GM04503 (cell line): Measurements from ENCODE around the gene OGFRL1.

Experiments used
- DNase-seq: peaks from one replicate; pipeline ENCODE4 v3.0.0-alpha.2; 2012; ENCODE audit warnings: low read depth

The OGFRL1 gene

DNA sequence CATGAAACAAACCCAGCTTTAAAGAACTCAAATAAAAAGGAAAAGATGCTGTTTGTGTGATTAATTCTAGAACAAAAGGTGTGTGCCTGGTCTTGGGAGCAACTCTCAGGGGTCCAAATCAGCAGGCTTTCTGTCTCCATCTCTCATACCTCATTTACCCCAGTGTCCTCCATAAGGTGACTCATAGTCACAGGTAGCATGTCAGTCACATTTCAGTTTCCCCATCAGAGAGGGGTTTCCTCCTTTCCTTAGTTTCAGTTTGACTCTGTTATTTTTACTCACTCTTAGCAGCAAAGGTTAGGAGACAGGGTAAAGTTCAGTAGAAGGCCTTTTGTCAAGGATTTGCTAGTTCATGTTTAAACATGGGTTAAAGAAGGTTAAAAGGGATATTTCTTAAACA is 46.2 kb downstream of the OGFRL1 start:
- no peak for DNase-seq

DNA sequence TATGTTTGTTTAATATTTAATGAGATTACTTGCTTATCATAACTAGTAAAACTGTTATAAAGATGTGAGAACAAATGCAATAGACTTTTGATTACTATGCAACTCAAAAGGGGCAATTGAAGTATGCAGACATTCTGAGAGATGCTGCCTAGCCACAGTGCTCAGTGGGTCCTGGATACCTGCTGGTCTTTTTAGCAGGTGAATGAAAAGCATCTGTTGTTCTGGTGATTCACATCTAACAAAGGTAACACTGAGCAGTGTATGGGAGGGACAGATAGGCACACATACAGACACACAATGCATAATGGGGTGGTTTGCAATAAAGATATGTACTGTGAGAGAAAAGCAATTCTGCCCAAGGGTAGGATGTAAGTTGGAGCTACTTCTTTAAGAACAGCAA is 46.9 kb downstream of the OGFRL1 start:
- DNase-seq: no peak

DNA sequence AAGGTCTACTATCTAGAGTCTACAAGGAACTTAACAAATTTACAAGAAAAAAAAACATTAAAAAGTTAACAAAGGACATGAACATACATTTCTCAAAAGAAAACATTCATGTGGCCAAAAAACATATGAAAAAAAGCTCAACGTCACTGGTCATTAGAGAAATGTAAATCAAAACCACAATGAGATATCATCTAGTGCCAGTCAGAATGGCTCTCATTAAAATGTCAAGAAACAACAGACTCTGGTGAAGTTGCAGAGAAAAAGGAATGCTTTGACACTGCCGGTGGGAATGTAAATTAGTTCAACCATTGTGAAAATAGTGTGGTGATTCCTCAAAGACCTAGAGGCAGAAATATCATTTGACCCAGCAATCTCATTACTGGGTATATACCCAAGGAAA is 48.3 kb downstream of the OGFRL1 start:
- no peak for DNase-seq

DNA sequence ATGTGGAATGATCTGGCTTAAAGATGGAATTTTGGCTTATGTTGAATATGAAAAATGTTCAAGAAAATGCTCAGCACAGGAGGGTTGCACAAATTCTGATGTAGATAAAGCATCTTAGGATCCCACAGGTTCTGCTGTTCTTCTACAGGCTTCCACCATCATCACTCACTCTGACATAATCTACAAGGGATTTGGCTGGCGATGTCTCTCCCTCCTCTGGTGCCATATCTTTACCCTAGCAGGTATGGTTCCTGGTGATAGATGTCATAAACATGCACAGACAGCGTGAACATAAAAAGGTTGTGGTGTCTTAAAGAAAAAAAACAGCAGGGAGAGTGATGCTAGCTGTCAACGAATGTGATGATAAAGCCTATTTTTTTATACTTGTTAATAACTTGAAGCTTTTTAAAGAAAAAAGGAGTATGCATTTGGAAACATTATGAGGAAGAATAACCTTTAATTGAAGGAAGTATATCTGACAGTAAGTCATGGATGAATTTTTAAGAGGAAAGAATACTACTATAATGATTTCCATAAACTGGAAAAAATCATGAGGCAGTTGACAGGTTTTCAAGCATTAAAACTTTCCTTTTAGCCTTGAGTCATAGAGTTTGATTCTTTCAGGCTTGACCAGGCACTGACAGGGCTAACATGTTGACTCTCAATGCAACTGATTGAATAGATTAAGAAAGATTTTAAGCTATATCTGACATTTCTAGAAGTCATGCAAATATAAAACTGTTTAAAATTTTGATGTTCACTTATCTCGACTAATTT is 50.1 kb downstream of the OGFRL1 start:
- DNase-seq: no peak

DNA sequence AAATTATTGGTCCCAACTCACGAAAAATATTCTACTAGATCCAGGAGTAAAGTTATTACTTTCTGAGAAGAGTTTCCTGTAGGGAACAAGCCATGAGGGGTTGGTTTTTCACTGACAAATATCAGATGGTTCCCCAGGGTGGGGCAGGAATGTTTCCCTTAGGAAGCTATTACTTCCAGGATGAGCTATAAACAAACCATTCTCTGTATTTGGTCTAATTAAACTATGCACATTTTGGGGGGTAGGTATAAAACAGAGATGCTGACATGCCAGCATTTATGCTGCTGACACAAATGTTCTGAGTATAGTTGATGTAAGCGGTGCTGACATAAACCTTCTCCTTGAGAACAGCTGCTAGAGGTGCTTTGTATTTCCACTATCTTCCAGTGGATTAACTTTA is 54.2 kb downstream of the OGFRL1 start:
- DNase-seq: no peak

DNA sequence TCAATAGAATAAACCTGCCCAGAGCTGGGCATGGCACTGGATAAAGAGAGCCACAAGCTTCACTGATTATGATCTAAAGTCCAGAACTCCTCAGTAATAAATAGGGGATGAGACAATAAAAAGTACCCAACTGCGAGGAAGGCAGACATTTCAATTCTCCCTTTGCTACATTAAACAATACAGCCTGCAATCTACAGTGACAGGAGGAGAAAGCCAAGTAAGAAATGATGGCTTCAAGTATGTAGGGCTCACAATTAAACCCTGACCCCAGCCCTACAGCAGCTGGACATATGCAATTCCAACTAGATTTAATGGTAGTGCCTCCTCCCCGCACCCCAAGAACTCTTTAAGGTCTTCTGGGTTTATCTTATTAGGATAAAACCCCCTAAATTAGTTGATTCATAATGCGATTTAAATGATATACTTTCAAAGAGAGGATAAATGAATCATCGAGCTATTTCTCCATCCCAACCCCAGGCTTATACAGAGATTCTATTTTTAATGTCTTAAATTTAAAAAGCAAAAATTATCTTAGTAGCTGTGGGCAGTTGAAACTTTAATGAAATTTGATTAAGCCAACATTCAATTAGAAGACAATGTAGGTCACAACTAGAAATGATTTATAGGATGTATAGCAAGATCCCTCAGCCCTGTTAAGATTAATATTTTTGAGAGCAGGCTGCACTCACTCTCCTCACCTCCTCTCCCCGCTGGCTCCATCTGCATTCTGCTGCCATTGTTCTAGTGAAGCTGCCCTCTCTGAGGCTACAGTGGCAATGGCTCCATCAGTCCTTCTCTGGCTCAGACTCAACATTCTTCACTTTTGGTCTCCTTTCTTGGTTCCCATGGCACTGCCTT is 57.1 kb downstream of the OGFRL1 start:
- DNase-seq: no peak

DNA sequence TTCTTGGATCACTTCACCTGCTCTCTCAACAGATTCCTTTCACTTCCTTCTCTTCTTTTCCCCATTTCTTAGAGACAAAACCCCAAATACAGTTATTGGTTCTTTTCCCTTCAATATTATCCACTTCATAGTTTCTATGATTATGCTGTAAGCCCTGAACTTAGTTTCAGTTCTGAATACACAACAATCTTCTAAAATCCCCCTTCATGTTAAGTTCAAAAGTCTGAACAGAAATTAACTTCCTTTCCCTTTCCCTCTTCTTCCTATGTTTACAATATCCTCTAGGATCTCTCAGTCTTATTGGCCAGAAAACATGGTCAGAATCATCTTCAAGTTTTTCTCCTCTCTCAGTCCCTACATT is 57.7 kb downstream of the OGFRL1 start:
- DNase-seq: no peak

DNA sequence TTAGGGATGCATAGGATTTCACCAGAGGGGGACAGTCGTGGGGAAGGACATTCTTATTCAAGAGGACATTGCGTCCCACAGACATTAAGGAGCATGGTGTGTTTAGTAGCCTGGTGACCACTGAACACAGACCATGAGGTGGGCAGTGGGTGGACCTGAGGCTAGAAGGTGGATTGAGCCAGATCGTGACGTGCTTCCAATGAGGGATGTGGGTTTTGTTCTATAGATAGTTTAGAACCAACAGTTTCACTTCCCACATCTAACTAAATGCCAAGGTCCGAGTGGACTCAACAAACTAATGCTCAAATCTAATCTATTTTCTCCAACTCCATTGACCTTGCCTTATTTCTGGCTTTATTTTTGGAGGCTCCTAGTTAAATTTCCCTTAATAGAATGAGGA is 58.5 kb downstream of the OGFRL1 start:
- DNase-seq: no peak

DNA sequence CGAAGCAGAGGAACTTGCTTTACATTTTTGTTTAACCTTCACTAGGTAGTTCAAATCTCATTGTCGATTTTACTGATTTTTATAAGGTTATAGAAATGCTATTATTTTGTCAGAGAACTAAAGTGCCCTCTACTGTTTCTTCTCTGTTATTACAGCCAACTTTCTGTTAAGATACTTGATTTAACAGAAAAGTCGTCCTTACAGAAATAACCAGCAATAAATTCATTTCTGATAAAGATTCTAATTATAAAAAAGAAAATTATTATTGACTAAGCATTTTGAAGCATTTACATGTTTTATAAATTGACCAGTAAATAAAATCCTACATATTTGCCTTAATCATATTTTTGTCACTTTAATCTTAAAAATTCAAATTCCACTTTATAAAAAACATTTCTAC is 60.8 kb downstream of the OGFRL1 start:
- DNase-seq: no peak

DNA sequence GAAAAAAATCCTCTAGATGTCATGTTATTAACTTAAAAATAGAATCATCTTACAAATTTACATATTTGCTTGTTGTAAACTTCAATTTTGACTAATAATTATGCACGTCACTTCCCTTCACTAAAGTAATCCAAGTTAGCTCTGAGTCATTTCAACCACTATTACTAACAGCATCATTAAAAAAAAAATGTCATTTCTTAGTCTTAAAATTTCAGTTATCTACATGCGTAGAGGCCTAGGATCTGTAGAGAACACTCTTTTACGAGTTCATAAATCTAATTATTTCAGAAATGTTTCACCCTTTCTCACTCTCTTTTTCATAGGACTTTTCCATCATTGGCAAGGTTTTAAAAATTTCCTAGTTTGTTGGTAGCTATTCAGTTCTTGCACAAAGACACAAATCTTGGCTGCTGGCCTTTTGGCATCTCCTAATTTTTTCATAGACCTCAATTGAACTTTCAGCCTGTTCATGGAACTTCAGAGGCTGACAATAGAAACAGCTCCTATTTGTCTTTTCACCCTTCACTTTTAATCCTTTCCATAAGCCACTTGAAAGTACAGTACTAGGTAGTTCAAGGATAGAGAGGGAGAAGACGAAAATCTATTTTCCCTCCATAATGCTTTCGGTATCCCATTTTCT is 61.5 kb downstream of the OGFRL1 start:
- peak; percentile 70 for DNase-seq

DNA sequence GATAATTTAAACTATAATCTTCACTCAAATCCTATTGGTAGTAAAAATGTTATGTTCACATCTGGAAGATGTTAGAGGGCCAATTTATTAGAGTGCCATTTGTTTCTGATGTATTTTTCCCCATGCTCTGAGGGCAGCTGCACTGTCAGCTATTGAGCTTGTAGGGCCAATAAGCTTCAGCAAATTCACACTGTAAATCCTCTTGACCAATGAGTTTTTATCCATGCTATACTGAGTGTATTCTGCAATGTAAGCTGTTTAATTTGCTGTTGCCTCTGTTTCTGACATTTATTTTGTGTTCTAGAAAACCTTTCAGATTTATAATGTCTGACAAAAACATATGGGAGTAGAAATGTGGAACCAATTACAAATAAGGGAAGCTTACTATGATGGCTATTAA is 62.6 kb downstream of the OGFRL1 start:
- DNase-seq: no peak
